HG03442 (cell line): ENCODE data around the gene CDC14B.

Experiments used
- ATAC-seq: cut with Tn5 transposase; IDR thresholded peaks from one replicate; pipeline ENCODE4 v1.9.1; 2021; ENCODE audit warnings: mild to moderate bottlenecking, moderate library complexity; ENCODE audit not compliant: unreplicated experiment

The CDC14B gene

DNA sequence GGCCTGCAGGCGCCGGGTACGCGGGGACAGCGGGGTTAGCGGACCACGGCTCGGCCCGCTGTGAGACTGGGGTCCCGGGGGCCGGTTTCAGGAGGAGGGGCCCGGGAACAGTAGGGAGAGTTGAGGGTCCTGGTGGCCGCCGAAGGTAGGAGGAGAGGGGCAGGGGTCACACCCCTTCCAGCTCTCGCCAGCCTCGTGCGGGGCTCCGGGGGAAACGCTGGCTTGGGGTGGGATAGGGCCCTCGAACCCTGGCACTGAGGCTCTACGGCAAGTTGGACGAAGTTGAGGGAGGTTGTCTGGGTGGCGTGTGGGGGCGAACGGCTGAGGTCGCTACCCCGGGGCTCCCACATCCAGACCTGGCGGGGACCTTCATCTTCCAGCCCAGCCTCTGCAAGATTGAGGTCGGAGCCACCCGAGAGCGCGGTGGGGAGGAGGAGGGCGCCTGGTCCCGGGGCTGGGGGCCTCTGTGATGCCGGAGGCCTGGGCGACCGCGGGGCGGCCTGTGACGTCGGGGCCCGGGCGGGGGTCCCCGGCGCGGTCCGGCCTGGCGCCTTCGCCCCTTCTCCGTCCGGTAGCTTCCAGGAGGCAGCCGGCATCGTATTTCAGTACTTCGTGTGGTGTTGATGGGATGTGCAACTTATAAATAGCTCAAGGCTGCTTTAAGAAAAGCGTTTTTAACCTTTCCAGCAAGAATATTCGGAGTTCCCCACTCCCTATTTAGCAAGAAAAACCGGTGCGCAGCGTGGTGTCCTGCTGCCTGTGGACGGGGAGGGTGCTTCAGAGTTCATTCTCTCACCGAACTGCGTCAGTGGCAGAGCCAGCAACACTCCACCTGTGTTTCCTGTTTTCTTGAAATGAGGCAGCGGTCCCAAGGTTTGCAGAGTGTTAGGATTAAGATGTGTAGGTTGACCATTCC is 168.8 kb downstream of the CDC14B start:
- no peak for ATAC-seq
